ENCODE measurements around the gene SPNS2. TPM values are rescaled to one million over a fixed set of nuclear protein-coding genes. Genes with fewer than 3 reads are reported as not detected.

Gene SPNS2, protein sequence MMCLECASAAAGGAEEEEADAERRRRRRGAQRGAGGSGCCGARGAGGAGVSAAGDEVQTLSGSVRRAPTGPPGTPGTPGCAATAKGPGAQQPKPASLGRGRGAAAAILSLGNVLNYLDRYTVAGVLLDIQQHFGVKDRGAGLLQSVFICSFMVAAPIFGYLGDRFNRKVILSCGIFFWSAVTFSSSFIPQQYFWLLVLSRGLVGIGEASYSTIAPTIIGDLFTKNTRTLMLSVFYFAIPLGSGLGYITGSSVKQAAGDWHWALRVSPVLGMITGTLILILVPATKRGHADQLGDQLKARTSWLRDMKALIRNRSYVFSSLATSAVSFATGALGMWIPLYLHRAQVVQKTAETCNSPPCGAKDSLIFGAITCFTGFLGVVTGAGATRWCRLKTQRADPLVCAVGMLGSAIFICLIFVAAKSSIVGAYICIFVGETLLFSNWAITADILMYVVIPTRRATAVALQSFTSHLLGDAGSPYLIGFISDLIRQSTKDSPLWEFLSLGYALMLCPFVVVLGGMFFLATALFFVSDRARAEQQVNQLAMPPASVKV
- 11.3 to 17.3 TPM (median 12.9 TPM) in 5 replicates for total RNA-seq (2022; extraction: Qiagen RNA extraction)

DNA sequence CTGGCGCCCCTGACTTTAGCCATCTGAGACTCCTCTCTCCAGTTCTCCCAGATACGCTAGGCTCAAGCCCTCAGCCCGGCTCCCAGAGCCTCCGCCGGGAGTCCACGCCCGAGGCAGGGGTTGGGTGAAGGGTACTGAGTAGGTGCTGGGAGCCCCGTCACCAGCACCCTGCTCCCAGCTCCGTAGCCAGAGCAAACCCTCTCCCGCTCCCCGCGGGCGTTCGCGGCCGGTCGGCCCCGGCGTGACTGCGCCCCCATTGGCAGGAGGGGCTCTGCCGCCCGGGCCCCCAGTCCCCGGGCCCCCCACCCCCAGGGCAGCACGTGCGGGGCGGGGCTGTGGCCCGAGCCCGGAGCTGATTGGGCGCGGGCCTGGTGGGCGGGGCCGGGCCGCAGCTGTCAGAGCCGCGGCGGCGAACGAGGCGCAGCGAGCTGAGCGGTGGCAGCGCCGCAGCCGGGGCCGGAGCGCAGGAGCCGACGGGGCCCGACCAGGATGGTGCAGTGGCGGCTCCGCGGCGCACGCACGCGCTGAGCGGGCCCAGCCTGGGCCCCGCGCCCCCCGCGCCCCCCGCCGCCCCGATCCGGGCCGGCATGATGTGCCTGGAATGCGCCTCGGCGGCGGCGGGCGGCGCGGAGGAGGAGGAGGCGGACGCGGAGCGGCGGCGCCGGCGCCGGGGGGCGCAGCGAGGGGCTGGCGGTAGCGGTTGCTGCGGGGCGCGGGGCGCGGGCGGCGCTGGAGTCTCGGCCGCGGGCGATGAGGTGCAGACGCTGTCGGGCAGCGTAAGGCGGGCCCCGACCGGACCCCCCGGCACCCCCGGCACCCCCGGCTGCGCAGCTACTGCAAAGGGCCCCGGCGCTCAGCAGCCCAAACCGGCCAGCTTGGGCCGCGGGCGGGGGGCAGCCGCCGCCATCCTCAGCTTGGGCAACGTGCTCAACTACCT, at the start of gene SPNS2:
Gene SPNS2 (plus strand): TSS at position 421 of the 937 bp plus-strand sequence. CDS start 167 bp downstream, at position 588.

DNA sequence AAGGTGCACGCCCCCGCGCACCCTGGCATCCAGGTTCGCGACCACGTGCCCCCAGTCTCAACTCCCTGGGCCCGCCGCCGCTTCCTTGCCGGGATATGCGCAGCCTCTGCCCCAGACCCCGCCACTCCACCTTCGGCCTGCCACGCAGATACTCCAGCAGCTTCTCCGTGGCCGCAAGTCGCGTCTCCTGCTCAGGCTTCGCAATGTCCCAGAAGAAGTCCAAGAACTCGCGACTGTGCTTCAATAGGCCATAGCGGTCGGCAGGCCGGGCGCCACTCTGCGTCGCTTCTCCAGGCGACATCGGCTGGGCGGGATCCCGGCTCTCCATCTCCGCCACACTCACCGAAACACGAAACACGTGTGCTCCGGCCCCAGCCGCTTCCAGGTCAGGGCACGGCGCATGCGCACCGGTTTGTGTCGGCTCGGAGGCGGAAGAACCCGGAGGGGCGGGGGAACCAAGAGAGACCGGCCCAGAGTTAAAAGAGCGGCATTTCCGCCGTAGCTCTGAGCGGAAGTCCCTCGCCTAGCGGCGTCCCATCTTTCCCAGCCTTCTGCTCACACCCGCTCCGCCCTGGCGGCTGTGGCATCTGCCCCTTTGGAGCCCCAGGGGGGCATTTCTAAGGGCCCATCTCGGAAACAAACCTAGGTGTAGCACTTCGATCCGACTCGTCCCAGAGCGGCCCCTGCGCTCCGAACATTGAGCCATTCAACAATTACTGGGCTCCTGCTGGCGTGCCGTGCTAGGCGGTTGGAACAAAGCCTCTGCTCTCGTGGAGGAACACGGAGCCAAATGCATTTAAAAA, 56.5 kb downstream of the SPNS2 start, which contains the start of gene MYBBP1A:
Gene MYBBP1A (minus strand): TSS at position 388 of the 803 bp plus-strand sequence. CDS start 60 bp downstream, at position 328.

DNA sequence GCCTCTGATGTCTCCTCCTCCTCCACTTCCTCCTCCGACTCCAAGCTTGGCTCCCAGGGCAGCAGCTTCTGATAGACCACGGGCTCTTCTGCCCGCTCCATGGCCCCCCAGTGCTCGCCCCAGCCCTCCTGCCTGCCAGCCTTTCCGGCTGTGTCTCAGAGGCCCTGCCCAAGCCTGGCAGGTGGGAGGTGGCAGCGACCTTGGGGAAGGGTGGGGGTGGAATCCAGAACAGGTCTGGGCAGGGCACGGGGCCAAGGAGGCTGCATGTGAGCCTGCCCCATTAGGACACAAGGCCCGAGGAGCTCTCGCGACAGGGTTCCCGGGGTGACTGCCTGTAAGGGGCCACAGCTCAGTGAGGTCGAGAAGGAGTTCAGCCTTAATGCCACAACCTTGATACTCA, 61.7 kb downstream of the SPNS2 start, which contains the start of gene GGT6:
Gene GGT6 (minus strand): TSS at position 157 of the 400 bp plus-strand sequence. CDS start 56 bp downstream, at position 101.

DNA sequence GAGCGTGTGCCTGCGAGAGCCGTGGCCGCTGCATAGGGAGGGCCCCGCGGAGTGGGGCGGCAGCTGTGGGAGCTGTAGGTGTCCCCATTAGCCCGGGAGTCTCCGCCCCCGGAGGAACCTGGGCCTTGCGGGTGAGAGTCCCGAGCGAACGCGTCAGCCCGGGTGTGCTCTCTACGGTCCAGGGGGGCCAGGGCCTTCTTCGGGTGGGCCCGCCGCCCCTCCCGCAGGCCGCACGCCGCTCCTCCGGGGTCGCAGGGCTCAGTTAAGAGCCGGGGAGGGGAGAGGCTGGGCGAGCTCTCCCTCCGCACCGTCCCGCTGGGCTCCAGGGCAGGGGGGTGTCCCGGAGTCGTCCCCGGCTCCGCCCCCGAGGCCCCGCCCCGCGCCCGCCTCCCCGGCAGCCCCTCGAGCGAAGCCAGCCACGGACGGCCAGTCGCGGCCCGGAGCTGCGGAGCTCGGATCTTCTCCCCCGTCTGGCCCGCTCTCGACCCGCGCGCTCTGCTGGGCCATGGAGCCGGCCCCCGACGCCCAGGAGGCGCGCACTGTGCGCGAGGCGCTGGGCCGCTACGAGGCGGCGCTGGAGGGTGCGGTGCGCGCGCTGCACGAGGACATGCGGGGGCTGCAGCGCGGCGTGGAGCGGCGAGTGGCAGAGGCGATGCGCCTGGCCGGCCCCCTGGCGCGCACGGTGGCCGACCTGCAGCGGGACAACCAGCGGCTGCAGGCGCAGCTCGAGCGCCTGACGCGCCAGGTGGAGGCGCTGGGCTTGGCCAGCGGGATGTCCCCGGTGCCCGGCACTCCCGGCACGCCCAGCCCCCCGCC, 85.6 kb downstream of the SPNS2 start, which contains the start of gene SMTNL2:
Gene SMTNL2 (plus strand): TSS at position 429 of the 816 bp plus-strand sequence. CDS start 77 bp downstream, at position 506.

Other genes starting within 250 kb of the SPNS2 start
- 26.4 to 34.2 TPM (median 31.2 TPM) in 5 replicates for gene ANKFY1, start 234.9 kb upstream of the SPNS2 start, total RNA-seq (2022; extraction: Qiagen RNA extraction)
- gene UBE2G1, start 132.2 kb upstream of the SPNS2 start, total RNA-seq (2022; extraction: Qiagen RNA extraction): 74.9 to 85.3 TPM (median 80.8 TPM) in 5 replicates
- 0.20 TPM in 1 of 5 replicates, not detected in the others for gene SPNS3, start 64.9 kb upstream of the SPNS2 start, total RNA-seq (2022; extraction: Qiagen RNA extraction)
- gene MYBBP1A, start 56.5 kb downstream of the SPNS2 start, total RNA-seq (2022; extraction: Qiagen RNA extraction): 92.8 to 102 TPM (median 99.0 TPM) in 5 replicates
- gene GGT6, start 61.7 kb downstream of the SPNS2 start, total RNA-seq (2022; extraction: Qiagen RNA extraction): not detected in 5 replicates
- 0.18 to 0.77 TPM (median 0.40 TPM) in 5 replicates for gene SMTNL2, start 85.6 kb downstream of the SPNS2 start, total RNA-seq (2022; extraction: Qiagen RNA extraction)
- 0.08 to 0.28 TPM (median 0.18 TPM) in 5 replicates for gene ALOX15, start 142.8 kb downstream of the SPNS2 start, total RNA-seq (2022; extraction: Qiagen RNA extraction)
- 67.8 to 72.2 TPM (median 71.2 TPM) in 5 replicates for gene PELP1, start 205.3 kb downstream of the SPNS2 start, total RNA-seq (2022; extraction: Qiagen RNA extraction)
- 48.0 to 63.1 TPM (median 54.3 TPM) in 5 replicates for gene ARRB2, start 211.8 kb downstream of the SPNS2 start, total RNA-seq (2022; extraction: Qiagen RNA extraction)
- gene MED11, start 232.5 kb downstream of the SPNS2 start, total RNA-seq (2022; extraction: Qiagen RNA extraction): 36.8 to 42.3 TPM (median 40.0 TPM) in 5 replicates
- 0.31 to 0.51 TPM (median 0.41 TPM) in 5 replicates for gene ZMYND15, start 241.0 kb downstream of the SPNS2 start, total RNA-seq (2022; extraction: Qiagen RNA extraction)
- 13.6 to 19.1 TPM (median 15.5 TPM) in 5 replicates for gene CXCL16, start 241.0 kb downstream of the SPNS2 start, total RNA-seq (2022; extraction: Qiagen RNA extraction)

Data from A549 treated with Hydrocortisone at 1 μM for 4 hours (cell line).